NCI-H1092 (cell line): ENCODE results near the gene FHOD1.

Source experiments
- DNase-seq: peaks from one replicate; lab custom pipeline; 2025; lab: John Stamatoyannopoulos, UW

FHOD1 gene

GRCh38 chr16:67230809-67231660, 16.2 kb downstream of the FHOD1 start:
- DNase-seq, result no peak

DNA sequence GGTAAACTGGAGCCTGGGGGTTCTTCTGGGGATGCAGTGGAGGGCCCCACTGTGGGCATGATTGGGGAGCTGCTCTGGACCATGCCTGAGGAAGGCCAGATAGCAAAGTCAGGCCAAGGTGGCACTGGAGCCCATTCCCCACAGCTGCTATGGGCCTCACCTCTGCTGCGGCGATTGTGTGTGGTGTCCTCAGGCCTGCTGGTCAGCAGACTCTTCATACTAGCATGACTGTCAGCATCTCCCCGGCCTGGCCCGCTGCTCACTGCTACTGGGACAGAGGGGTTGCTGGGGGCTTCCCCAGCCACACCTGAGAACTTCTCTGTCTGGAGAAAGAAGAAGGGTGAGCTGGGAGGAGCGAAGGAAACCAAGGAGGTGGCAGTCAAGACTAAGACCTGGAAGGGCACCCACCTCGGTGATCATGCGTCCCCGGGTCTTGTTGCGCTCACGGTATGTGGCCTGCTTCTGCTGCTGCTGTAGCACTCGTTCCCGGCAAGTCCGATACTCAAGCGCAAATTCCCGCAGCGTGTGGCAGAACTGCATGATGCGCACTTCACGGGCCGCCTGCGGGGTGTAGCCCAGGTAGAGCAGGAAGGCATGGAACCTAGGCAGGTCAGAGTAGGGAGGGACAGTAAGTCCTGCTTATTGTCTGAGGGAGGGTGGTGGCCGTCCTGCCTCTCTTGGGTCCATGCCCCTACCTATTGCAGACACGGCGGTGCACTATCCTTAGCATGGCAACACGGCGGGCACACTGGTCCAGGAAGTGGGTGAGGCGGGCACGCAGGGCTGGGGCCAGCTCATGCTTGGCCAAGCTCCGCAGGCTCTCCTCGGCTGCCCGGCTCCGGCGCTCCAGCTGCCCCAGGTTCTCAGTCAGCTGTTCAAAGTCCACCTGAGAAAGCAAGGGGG, 17.1 kb downstream of the FHOD1 start:
- DNase-seq, result no peak

GRCh38 chr16:67228905-67229304, 18.4 kb downstream of the FHOD1 start:
- no peak for DNase-seq

DNA sequence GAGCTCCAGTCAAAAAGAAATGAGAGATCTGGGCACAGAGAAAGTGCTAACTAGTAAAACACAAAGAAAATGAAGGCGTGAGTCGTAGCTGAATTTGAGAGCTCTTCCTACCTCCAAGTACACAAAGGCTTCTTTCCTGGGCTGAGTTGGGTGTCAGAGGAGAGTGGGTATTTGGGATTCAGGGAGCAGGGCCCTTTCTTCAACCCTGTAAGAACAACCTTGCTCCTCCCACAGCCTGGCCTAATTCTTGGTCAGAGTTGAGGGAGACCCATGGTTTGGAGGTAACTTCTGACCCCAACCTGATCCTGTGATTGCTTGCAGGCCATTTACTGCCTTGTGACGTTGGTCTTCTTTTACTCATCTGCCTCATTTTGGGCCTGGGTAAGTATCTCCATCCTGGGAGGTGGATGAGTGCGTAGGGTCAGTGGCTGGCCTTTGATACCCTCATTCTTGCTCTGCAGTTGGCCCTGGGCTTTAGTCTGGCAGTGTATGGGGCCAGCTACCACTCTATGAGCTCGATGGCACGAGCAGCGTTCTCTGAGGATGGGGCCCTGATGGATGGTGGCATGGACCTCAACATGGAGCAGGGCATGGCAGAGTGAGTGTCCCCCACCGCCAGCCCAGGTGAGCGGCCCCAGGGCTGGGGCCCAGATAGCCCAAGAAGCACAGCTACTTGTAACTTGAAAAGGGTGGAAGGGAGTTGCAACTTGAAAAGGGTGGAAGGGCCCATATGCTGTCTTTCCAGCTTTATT, 19.1 kb downstream of the FHOD1 start:
- DNase-seq, result no peak

- DNase-seq, result no peak
Measured at GRCh38 chr16:67227567-67227921, 19.7 kb downstream of the FHOD1 start.

DNA sequence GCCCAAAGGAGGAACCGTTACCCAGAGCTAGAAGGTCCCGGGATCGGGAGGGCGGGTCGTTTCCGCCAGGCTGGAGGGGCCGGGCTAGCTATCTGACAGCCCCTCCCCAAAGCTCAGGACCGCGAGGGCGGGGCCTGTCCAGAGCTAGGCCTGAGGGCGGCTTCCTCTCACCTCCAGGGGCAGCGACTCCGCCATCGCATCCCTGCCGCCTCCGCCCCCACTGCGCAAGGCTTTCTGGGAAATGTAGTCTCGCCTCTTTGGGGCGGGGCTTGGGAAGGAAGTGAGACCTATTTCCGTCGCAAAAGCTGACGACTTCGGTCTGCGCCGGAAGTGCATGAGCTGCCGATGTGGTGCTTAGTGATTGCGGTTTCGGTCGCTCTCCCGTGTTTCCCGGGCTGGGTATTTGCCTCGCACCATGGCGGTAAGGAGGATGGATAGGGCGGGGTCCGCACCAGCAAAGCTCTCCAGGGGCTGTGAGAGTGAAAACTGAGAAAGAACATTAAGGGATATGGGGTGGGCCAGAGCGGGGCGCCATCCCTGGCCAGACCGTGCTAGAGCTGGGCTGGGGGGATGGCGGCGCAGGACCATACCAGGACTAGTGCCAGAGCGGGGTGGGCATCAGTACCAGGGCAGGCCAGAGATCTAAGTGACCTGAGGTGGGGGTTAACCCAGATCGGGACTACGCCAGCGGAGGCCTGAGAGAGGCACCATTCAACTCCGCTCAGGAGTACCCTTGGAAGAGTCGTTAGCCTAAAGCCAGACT, 20.3 kb downstream of the FHOD1 start, which contains the start of gene TMEM208:
Gene TMEM208 (plus strand): TSS at position 327 of the 763 bp plus-strand sequence. CDS start 89 bp downstream, at position 416.
- peak; percentile 98 for DNase-seq

GRCh38 chr16:67226295-67226803, 20.9 kb downstream of the FHOD1 start:
- no peak for DNase-seq

GRCh38 chr16:67223992-67224391, 23.3 kb downstream of the FHOD1 start:
- no peak for DNase-seq

DNA sequence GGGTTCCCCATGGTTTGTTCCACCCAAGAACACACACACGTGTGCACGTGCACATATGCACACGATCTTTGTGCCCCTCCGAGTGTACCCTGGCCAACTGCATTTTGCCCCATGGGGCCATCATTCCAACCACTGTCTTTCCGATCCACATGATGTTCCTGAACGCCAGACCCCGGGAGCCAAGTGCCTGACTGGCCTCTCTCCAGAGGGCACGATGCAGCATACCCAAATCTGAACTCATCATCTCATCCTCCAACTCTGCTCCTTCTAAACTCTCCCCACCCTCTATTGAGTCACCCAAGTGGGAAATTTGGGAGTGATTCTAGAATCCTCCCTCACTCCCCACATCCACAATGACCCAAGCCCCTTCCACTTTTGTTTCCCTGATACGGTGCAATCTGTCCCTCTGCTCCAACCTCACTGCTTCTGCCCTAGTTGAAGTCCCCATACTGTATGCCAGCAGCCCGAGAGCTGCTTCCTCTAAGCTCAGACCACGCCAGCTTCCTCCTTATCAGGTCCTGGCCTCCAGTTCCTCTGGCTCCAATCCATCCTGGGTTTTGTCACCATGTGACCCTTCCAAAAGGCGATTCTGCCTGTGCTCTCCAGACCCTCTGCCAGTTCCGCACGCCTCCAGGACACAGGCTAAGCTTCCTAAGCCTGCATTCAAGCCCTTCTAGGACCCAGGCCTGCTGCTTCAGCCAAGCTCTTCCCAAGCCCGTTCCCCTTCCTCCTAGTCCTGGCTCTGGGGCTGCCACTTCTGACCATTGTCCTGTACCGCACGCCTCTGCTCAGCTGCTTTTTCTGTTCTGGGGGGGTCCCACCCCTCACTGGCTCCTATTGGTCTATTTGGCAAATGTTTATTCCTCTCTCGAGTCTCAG, 30.4 kb downstream of the FHOD1 start:
- DNase-seq, result no peak

- no peak for DNase-seq
Measured at GRCh38 chr16:67215706-67216105, 31.6 kb downstream of the FHOD1 start.

DNA sequence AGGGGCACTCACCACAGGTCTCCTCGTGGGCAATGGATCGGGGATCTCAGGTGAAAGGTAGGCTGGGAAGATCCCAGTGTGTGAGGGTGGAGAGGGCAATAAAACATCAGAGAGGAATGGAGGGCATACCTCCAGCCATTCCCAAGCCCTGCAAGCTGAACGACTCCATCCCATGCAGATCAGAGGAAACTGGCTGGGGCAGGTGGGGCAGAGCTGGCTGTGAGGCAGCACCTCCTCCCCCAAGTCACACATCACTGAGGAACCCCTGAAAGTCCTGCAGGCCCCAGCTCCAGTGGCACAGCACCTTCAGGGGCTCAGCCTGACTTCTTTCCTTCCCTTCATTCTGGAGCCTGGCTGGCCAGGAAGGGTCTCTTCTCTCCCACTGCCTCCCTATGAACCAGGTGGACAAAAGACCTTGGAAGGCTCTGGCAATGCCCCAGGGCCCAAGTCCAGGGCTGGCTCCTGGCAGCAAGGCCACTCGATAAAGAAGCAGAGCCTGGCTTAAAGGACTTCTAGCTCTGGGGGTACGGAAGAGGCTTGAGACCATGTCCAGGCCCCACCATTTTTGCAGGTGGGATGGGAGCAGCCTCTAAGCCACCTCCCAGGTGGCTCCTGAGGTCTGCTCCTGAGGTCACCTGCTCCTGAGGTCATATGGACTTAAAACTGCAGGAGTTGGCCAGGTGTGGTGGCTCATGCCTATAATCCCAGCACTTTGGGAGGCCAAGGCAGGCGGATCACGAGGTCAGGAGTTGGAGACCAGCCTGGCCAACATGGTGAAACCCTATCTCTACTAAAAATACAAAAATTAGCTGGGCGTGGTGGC, 33.9 kb downstream of the FHOD1 start:
- no peak for DNase-seq

DNA sequence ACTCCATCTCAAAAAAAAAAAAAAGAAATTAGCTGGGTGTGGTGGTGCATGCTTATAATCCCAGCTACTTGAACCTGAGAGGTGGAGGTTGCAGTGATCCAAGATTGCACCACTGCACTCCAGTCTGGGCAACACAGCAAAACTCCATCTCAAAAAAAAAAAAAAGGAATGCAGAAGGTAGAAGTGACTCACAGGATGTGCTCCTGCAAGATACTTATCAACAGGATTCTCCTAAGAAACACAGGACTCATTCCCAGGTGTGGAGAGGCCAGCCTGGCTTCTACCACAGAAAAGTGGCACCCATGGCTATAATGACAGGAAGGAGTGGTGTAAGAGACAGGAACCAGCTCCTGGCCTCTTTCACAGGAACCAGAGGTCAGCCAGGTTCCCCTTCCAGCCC, 34.5 kb downstream of the FHOD1 start:
- DNase-seq, result no peak

GRCh38 chr16:67211674-67212073, 35.6 kb downstream of the FHOD1 start:
- no peak for DNase-seq

GRCh38 chr16:67210069-67210937, 37.0 kb downstream of the FHOD1 start:
- DNase-seq, result no peak

GRCh38 chr16:67209565-67209964, 37.7 kb downstream of the FHOD1 start:
- DNase-seq, result no peak

DNA sequence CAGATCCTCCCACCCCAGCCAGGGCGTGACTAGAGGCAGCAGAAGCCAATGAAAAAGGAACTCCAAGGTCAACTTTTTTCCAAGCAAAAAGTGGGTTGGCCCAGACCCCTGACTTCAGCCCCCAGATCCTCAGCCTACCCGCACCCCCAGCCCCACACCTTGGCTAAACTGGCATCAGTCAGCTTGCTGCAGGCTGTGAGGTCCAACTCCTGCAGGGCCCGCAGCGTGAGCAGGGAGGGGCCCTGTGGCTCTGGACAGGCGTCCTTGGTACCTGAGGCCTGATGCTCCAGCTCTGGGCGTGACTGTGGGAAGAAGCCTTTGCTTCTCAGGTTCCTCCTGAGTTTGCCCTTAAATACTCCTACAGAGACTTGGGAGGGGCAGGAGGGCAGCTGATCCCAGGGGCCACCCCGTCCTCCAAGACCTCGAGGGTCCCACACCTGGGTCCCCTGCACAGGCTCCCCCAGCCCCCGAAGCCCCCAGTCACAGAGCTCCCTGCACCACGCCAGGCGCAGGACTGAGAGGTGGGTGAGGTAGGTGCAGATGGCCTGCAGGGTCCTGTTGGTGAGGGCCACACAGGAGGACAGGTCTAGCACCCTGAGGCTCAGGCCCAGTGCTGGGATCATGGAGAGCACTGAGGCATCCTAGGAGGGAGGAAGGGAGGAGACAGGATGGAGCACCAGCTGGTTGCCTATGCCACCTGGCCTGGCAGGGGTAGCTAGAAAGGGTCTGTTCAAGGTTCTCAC, 39.0 kb downstream of the FHOD1 start:
- no peak for DNase-seq

DNA sequence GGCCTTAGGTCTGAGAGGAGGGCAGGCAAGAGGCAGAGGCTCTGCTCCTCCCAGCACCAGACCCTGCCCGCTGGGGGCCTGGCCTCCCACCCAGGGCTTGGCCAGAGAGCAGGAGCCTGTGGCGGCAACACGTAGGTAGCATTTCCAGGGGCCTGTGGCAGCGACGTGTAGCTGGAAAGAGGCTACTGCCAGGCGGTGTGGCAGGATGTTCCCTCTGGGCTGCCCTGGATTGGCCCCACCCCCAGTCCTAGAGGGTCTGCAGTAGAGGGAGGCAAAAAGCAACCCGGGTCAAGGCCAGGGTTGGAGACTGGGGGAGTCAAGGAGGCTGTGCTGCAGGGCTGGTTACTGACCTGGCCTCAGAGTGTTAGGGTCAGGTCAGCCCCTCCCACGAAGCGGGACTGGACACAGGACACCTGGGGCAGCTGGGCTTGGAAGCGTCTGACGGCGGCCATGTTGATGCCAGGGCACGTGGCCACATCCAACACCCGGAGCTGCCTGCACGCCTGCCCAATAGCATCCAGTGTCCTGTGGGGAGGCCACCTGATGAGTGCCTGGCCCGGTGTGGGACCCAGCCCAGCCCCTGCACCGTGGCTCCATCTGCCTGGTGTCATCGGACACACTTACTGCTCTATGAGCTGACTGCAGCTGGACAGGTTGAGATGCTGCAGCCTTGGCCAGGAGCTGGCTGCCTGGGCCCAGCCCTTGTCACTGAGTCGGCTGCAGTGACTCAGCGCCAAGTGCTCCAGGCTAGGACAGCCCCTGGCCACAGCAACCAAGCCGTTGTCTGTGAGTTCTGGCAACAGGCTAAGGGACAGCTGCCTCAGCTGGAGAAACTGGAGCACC, 39.8 kb downstream of the FHOD1 start:
- no peak for DNase-seq
